Cardiac muscle cell (in vitro differentiated cells and primary cell): ENCODE data around the gene PDZD2. TPM values are rescaled to one million over a fixed set of nuclear protein-coding genes. Genes with fewer than 3 reads are reported as not detected.

Experiments
- DNase-seq, 2 donors: peaks; one replicate each; pipeline versions ENCODE4 v3.0.0 to v3.0.0-alpha.2; 2010 to 2017; ENCODE audit warnings: low read depth in 1 of 2, low spot score in 1 of 2
- H3K27ac ChIP-seq: fragments of 200-600 bp; sonication (generic); 2 replicates; pipeline ENCODE4 v1.5.1; 2016
- H3K27me3 ChIP-seq: fragments of 200-600 bp; sonication (generic); 2 replicates; pipeline ENCODE4 v1.6.0; 2016; ENCODE audit warnings: control low read depth
- H3K36me3 ChIP-seq: fragments of 200-600 bp; sonication (generic); 2 replicates; pipeline ENCODE4 v1.5.1; 2016; ENCODE audit warnings: control low read depth
- H3K4me1 ChIP-seq: fragments of 200-600 bp; sonication (generic); 2 replicates; pipeline ENCODE4 v1.8.1; 2017; ENCODE audit warnings: low read depth, mild to moderate bottlenecking, mixed run types
- H3K4me3 ChIP-seq: fragments of 200-600 bp; sonication (generic); 2 replicates; pipeline ENCODE4 v1.5.1; 2016; ENCODE audit warnings: mild to moderate bottlenecking
- H3K9me3 ChIP-seq: fragments of 200-600 bp; sonication (generic); 2 replicates; pipeline ENCODE4 v1.5.1; 2017; ENCODE audit warnings: low read depth, mild to moderate bottlenecking, control low read depth
- polyA plus RNA-seq: library from polyadenylated mRNA; unstranded; fragments of >200 nt; fragmentation: Nextera tagmentation; extraction: Ambion mirVana; gene quantifications from 2 replicates; pipeline ENCODE4 v1.2.1, GENCODE V29; 2016
- total RNA-seq: library from RNA; depleted of rRNA; stranded (reverse); fragments of >200 nt; gene quantifications from 2 replicates; pipeline ENCODE4 v1.2.3, GENCODE V29; 2016
- TF ChIP-seq, protein P1 (sequence below): IDR thresholded peaks from 2 replicates; pipeline ENCODE4 v1.5.1; 2012; ENCODE audit warnings: low read depth, mild to moderate bottlenecking, low read length

PDZD2 gene
- total and polyA plus RNA-seq, 2 experiments from 2014 or later = 3.0 to 3.5 TPM

DNA sequence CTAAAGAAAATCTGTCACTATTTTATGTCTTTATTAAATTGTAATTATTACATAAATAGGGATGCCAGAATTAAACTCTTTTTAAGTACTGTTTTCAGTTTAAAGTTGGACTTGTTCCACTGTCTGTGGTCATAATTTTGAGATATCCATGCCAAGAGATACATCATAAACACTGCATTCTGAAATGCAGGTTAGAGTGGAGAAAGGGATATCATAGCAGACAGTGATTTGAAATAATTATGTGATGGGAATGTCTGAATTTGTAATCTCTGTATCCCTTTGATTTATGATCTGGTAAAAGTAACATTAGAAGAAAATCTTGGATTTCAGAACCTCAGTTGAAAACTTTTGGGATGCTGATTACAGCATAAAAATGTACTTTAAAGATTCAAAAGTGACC is 313.1 kb downstream of the PDZD2 start:
- no peaks in the 10 kb centered on the region for H3K9me3 ChIP-seq
- no peaks in the 10 kb centered on the region for H3K4me1 ChIP-seq
- no peak overlapping the region for H3K4me3 ChIP-seq
- no peak for DNase-seq
- TF ChIP-seq, protein P1, sequence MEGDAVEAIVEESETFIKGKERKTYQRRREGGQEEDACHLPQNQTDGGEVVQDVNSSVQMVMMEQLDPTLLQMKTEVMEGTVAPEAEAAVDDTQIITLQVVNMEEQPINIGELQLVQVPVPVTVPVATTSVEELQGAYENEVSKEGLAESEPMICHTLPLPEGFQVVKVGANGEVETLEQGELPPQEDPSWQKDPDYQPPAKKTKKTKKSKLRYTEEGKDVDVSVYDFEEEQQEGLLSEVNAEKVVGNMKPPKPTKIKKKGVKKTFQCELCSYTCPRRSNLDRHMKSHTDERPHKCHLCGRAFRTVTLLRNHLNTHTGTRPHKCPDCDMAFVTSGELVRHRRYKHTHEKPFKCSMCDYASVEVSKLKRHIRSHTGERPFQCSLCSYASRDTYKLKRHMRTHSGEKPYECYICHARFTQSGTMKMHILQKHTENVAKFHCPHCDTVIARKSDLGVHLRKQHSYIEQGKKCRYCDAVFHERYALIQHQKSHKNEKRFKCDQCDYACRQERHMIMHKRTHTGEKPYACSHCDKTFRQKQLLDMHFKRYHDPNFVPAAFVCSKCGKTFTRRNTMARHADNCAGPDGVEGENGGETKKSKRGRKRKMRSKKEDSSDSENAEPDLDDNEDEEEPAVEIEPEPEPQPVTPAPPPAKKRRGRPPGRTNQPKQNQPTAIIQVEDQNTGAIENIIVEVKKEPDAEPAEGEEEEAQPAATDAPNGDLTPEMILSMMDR = no peak
- H3K27me3 ChIP-seq = no peaks in the 10 kb centered on the region
- H3K36me3 ChIP-seq = no peaks in the 10 kb centered on the region
- no peak overlapping the region for H3K27ac ChIP-seq

GRCh38 chr5:31954091-31954490 is 315.2 kb downstream of the PDZD2 start:
- Histone ChIP-seq H3K4me1 (no peaks in the 10 kb centered on the region), H3K27me3 (no peaks in the 10 kb centered on the region), H3K36me3 (no peaks in the 10 kb centered on the region), H3K4me3 (no peak overlapping the region), H3K9me3 (no peaks in the 10 kb centered on the region), H3K27ac (no peak overlapping the region)
- TF ChIP-seq, protein P1 = no peak
- no peak for DNase-seq

- TF ChIP-seq, protein P1 = no peak
- H3K27me3 ChIP-seq = no peaks in the 10 kb centered on the region
- H3K9me3 ChIP-seq = no peaks in the 10 kb centered on the region
- no peak overlapping the region for H3K27ac ChIP-seq
- H3K4me1 ChIP-seq = peaks cover 10% of the 10 kb centered on the region
- H3K36me3 ChIP-seq = no peaks in the 10 kb centered on the region
- no peak overlapping the region for H3K4me3 ChIP-seq
- no peak for DNase-seq
Observed at GRCh38 chr5:31957151-31957550, 318.2 kb downstream of the PDZD2 start.

GRCh38 chr5:31962351-31962751 is 323.4 kb downstream of the PDZD2 start:
- DNase-seq = peak in 1 of 2 donors; percentile 66
- no peaks in the 10 kb centered on the region for H3K9me3 ChIP-seq
- no peaks in the 10 kb centered on the region for H3K27me3 ChIP-seq
- H3K36me3 ChIP-seq = no peaks in the 10 kb centered on the region
- peaks cover 21% of the 10 kb centered on the region for H3K4me1 ChIP-seq
- no peak overlapping the region for H3K4me3 ChIP-seq
- peak overlapping the region; percentile 0 for H3K27ac ChIP-seq
- TF ChIP-seq, protein P1 = no peak

DNA sequence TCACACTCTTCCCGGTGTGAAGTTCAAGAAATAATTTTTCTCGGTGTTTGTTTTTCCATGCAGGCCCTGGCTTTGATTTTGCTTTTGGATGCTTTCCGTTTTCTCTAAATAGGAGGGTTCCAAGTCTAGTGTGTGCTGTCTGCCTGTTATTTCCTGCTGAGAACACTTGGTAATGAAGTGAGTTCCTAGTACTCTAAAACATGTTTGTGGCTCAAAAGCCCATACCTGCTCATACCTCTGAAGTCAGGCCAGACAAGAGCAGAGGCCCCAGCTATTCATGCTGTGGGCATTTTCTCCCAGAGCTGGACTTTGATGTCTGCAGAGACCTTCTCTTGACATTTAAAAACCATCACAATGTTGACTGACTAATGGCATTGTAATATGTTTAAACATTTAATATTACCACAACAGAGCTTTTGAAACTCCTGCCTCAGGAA is 324.0 kb downstream of the PDZD2 start:
- TF ChIP-seq, protein P1 = no peak
- DNase-seq = peak in 1 of 2 donors; percentile 3
- H3K4me1 ChIP-seq = peaks cover 21% of the 10 kb centered on the region
- H3K27ac ChIP-seq = peak overlapping the region; percentile 0
- H3K4me3 ChIP-seq = no peak overlapping the region
- H3K27me3 ChIP-seq = no peaks in the 10 kb centered on the region
- no peaks in the 10 kb centered on the region for H3K9me3 ChIP-seq
- no peaks in the 10 kb centered on the region for H3K36me3 ChIP-seq
